Skeletal muscle tissue (tissue), 4 donors: ENCODE data around the gene ABLIM2. TPM values are rescaled to one million over a fixed set of nuclear protein-coding genes. Genes with fewer than 3 reads are reported as not detected.

Source experiments
- H3K27ac ChIP-seq: one replicate; pipeline ENCODE4 v1.7.0; 2013; ENCODE audit warnings: mild to moderate bottlenecking, low read depth, low read length, inconsistent platforms
- H3K27me3 ChIP-seq, 3 donors: one replicate each; pipeline ENCODE4 v1.7.0; 2013; ENCODE audit warnings: low read length in 3 of 3; ENCODE audit not compliant: control insufficient read depth in 3 of 3, insufficient read depth in 3 of 3
- H3K36me3 ChIP-seq, 3 donors: one replicate each; pipeline ENCODE4 v1.7.0; 2013; ENCODE audit warnings: low read length in 3 of 3; ENCODE audit not compliant: control insufficient read depth in 3 of 3, insufficient read depth in 3 of 3
- H3K4me1 ChIP-seq, 3 donors: one replicate each; pipeline ENCODE4 v1.7.0; 2013; ENCODE audit warnings: low read length in 3 of 3, mild to moderate bottlenecking in 3 of 3; ENCODE audit not compliant: control insufficient read depth in 3 of 3, insufficient read depth in 3 of 3
- H3K4me3 ChIP-seq, 3 donors: one replicate each; pipeline ENCODE4 v1.7.0; 2013; ENCODE audit warnings: low read length in 3 of 3
- H3K9ac ChIP-seq, 3 donors: one replicate each; pipeline ENCODE4 v1.7.0; 2013; ENCODE audit warnings: low read length in 3 of 3, mild to moderate bottlenecking in 3 of 3, moderate library complexity in 2 of 3, low read depth in 1 of 3
- H3K9me3 ChIP-seq, 3 donors: one replicate each; pipeline ENCODE4 v1.7.0; 2013; ENCODE audit warnings: low read length in 3 of 3; ENCODE audit not compliant: control insufficient read depth in 3 of 3
- total RNA-seq: library from RNA; depleted of rRNA; stranded (reverse); fragments of >200 nt; gene quantifications from one replicate; pipeline ENCODE4 v1.2.3, GENCODE V29; 2014
- donor health status: Osteomylitis.

Gene ABLIM2
- total RNA-seq, 1 donor from 2014 or later: 7.3 TPM

DNA sequence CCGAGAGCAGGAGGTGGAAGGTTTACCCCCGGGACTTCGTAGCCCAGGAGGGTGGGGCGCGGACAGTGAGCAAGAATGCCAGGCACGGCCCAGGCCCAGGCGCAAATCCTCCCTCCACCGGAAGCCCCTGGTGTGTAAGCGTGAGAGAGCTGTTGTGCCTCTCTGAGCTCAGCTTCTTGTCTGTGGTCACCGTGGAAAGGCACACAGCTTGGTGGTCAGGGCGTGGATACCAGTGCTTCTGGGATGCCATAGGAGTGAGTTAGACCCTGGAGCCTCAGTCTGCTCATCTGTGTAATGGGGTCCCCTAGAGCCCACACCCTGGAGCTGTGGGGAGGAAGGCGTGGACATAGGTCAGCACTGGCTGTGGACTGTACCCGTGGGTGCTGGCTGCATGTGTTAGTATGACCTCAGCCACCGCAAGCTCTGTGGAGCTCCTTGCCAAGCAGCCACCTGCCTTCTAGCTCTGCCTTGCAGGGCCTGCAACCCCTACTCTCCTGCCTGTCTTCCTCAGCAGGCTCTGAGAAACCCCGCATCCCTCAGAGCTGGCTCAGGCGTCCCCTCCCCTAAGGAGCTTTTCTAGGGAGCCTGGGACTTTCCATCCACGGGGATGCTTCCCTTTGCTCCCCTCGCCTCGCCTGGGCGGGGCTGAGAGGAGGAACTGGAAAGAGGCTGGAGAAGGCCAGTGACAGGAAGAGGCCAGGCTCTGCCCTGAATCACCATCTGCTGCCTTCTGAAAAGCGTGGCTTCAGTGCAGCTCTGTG lies 190.9 kb downstream of the ABLIM2 start:
- Histone ChIP-seq H3K27me3 (no peaks in the 10 kb centered on the region), H3K27ac (peak overlapping the region; percentile 28), H3K4me3 (no peak overlapping the region), H3K9ac (no peak overlapping the region), H3K36me3 (peaks cover 8 to 24% (median 22%) of the 10 kb centered on the region in 3 donors), H3K9me3 (no peaks in the 10 kb centered on the region), H3K4me1 (peaks cover 36 to 77% (median 38%) of the 10 kb centered on the region in 3 donors)

DNA sequence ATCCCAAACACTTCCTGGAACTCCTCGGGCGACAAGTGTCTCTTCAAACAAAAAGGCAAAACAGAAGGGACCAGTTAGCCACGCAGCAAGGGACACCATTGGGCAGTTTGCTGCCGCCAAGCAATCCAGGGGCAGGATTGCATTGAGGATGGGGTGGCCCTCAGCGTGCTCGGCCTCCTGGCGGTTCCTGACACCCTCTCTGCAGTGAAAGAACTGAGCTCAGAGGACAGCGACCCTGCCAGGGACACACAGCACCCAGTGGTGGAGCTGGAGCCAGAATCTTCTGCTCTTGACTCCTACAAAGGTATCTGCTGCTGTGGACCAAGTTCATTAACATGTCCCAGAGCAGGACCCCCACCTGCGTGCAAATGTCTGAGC lies 191.6 kb downstream of the ABLIM2 start:
- Histone ChIP-seq H3K9me3 (no peaks in the 10 kb centered on the region), H3K36me3 (peaks cover 6 to 18% (median 16%) of the 10 kb centered on the region in 3 donors), H3K9ac (no peak overlapping the region), H3K4me1 (peaks cover 36 to 71% (median 38%) of the 10 kb centered on the region in 3 donors), H3K27ac (peak overlapping the region; percentile 28), H3K4me3 (no peak overlapping the region), H3K27me3 (no peaks in the 10 kb centered on the region)

DNA sequence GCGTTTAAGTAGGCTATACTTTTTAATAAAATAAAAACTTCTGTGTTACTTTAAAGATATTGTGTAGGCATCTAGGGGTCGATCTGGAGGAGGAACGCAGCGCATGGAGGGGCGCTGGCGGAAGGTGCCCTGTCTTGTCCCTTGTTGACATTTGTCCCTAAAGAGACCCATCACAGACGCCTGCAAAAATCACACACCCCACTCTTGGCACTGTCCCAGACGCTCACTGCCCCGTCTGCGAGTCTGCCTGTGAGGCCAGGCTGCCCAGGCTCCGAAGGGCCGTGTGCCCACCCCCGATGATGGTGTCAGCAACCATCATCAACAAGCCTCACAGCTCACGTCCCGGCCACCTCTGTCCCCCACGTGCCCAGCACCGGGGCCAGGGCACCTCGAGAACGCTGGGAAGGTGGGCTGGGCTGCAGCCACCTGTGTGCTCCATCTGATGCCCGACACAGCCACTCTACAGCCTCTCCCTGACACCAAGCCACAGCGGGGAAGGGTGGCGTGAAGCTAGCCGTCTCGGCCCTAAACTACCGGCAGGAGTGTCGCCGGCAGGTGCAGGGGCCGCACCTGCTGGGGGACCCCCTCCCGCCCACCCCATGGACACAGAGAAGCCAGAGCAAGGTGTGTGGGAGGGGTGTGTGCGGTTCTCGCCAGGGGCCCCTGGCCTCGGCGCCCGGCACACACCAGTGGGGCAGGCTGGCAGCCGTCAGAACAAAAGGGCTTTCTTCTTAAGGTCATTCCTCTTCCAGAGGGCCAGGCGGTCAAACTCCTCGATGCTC lies 192.1 kb downstream of the ABLIM2 start:
- Histone ChIP-seq H3K9me3 (no peaks in the 10 kb centered on the region), H3K9ac (no peak overlapping the region), H3K27ac (peak overlapping the region; percentile 28), H3K27me3 (no peaks in the 10 kb centered on the region), H3K36me3 (peaks cover 3 to 16% (median 14%) of the 10 kb centered on the region in 3 donors), H3K4me3 (no peak overlapping the region), H3K4me1 (peaks cover 33 to 69% (median 38%) of the 10 kb centered on the region in 3 donors)

DNA sequence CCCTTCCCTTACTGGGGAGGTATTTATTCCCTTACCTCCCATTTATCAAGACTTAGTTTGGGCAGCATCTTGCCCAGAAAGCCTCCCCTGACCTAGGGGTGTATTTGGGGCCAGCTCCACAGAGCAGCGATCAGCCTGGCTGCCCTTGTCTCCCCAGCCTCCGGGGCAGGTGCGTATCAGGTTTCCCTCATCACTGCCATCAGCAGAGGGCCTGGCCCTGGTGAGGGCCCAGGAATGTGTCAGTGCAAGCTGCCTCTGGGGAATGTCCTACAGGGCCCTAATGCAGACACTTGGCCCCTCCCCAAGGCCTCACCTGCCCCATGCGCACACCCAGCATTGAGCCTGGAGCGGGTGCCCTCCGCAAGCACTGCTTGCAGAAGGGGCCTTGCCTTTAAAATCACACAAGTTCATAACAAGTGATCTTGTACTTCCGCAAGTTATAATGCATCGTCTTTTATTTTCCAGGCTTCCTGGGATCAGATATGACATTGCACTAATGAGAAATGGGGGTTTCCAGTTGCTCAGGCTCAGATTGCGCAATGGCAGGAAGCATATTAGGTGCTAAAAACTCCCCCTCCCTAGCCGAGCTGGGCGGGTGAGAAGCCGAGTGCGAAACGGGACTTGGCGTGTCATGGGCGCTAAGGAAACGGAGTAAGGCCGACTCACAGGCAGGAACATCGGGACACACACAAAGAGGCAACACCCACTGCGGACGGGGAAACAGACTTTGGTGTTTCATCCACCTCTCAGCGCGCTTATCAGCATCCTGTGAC lies 193.5 kb downstream of the ABLIM2 start:
- Histone ChIP-seq H3K36me3 (peaks cover 1 to 16% (median 14%) of the 10 kb centered on the region in 3 donors), H3K9me3 (no peaks in the 10 kb centered on the region), H3K9ac (no peak overlapping the region), H3K4me1 (peaks cover 32 to 71% (median 38%) of the 10 kb centered on the region in 3 donors), H3K27ac (peak overlapping the region; percentile 41), H3K27me3 (no peaks in the 10 kb centered on the region), H3K4me3 (no peak overlapping the region)

DNA sequence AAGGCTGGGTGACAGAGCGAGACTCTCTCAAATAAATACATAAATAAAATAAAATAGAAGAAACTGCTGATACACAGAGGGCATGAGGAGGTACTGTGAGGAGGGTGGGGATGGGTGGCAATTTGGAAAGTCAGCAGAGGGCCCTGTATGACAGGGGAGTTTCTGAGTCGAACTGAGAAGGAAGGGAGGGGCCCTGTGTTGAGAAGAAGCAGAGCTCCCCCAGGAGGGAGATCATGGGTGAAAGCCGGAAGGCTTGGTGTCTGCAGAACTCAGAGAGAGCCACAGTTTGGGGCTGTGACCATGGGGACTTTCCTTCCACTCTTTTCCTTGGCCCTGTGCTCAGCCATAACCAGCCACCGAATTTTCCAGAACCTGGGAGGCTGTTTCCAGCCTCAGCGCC lies 194.2 kb downstream of the ABLIM2 start:
- H3K4me3 ChIP-seq: no peak overlapping the region
- peaks cover 25 to 65% (median 32%) of the 10 kb centered on the region in 3 donors for H3K4me1 ChIP-seq
- no peak overlapping the region for H3K9ac ChIP-seq
- peaks cover 1 to 16% (median 14%) of the 10 kb centered on the region in 3 donors for H3K36me3 ChIP-seq
- no peaks in the 10 kb centered on the region for H3K9me3 ChIP-seq
- peak overlapping the region; percentile 41 for H3K27ac ChIP-seq
- H3K27me3 ChIP-seq: no peaks in the 10 kb centered on the region

DNA sequence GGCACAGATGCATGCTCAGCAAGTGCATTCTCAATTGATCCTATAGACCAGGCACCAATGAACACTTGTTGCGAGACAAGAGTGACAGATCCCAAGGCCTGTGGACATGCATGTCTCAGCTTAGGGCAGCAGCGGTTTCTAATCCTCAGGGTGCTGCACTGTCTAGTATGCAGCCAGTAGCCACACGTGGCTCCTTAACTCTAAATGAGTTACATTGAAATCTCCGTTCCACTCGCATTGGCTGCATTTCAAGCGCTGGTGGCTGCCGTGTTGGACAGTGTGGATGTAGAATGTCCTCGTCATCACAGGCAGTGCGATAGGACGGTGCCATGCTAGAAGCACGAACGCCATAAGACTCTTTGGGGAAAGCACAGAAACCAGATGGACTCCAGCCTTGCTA lies 194.9 kb downstream of the ABLIM2 start:
- no peak overlapping the region for H3K4me3 ChIP-seq
- H3K27me3 ChIP-seq: no peaks in the 10 kb centered on the region
- no peaks in the 10 kb centered on the region for H3K9me3 ChIP-seq
- peaks cover 1 to 16% (median 14%) of the 10 kb centered on the region in 3 donors for H3K36me3 ChIP-seq
- peaks cover 23 to 59% (median 31%) of the 10 kb centered on the region in 3 donors for H3K4me1 ChIP-seq
- H3K27ac ChIP-seq: no peak overlapping the region
- H3K9ac ChIP-seq: no peak overlapping the region

DNA sequence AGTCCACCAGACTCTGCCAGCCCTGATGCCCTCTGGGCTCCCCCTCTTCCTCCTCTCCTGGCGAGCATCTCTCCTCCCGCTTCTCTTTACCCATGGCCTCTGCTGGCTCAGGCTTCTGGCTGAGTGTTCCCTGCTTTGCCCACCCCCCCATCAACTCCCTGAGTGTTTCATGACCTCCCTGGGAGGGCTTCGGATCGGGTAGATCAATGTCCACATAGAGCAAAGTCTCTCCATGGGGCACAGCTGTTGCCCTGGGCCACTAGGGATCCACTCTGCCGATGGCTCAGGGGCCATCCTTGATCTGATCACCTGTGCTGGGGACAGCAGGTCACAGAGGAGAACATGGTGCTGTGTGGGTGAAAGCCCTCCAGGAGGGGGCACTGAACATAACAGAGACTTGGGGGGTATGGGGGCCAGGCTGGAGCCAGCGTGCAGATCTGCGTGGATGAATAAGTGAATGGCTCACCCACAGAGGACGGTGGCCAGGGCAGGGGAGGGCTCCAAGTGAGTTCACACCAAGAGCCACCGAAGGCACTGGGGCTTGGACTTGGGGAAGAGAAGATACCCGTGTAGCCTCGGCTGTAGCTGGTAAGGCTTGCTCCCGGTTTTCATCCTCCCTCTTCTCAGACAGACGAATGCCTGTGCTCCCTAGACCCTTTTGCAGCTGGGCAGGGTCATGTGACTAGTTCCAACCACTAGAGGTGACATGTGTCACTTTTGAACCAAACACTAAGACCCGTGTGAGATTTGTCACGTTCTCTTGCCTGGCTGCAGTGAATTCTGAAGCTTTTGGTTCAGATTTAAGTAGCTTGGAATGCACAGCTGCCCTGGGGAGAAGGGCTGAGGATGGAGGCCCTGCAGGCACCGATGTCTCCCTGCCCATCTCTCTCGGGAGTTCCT lies 195.8 kb downstream of the ABLIM2 start:
- Histone ChIP-seq H3K36me3 (peaks cover 1 to 13% (median 9%) of the 10 kb centered on the region in 3 donors), H3K4me3 (no peak overlapping the region), H3K4me1 (peaks cover 18 to 51% (median 23%) of the 10 kb centered on the region in 3 donors), H3K9me3 (no peaks in the 10 kb centered on the region), H3K9ac (no peak overlapping the region), H3K27ac (no peak overlapping the region), H3K27me3 (no peaks in the 10 kb centered on the region)

DNA sequence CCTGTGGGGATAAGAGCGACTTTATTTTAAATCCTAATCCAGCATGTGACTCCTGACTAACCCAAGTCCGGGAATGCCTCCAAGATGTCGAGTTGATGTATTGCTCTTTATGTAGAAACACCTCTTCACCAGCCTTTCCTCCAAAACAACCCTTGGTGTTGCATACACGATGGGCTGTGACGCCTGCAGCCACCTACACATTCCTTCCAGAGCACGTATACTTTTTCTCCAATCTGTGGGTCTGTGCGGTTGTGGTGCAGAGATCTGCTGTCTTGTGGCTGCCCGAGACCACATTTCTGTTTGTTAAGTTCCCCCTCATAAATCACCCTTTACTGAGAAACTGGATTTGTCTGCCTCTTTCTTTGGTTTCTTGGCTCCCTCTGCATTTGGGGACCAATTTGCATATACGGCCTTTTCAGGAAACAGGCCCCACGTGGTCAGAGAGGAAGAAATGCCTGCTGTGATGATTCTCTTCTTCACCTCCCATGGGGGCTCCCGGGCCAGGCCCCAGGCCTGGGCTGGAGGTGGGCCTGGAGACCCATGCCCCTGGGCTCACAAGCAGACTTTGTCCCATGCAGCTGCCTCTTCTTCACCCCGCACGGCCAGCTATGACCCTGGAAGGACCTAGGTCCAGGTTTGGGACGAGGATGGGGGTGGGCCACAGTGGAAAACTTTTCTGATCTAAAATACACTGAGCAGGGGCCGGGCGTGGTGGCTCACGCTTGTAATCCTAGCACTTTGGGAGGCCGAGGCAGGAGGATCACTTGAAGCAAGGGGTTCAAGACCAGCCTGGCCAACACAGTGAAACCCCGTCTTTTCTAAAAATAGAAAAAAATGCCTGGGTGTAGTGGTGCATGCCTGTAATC lies 197.6 kb downstream of the ABLIM2 start:
- H3K9ac ChIP-seq: no peak overlapping the region
- no peaks in the 10 kb centered on the region for H3K9me3 ChIP-seq
- no peak overlapping the region for H3K27ac ChIP-seq
- peaks cover 0 to 2% (median 0%) of the 10 kb centered on the region in 3 donors for H3K36me3 ChIP-seq
- no peaks in the 10 kb centered on the region for H3K27me3 ChIP-seq
- H3K4me1 ChIP-seq: peaks cover 14 to 39% (median 19%) of the 10 kb centered on the region in 3 donors
- no peak overlapping the region for H3K4me3 ChIP-seq
